IMR-90 (cell line): ENCODE results near the gene GALNT4. TPM values are rescaled to one million over a fixed set of nuclear protein-coding genes. Genes with fewer than 3 reads are reported as not detected.

Experiments used
- ATAC-seq: fragments of 200-7000 bp; cut with Tn5 transposase; 2 replicates; pipeline ENCODE4 v1.9.1; 2020; ENCODE audit warnings: low read depth, mild to moderate bottlenecking, moderate library complexity
- BruUV-seq: library from RNA; stranded (reverse); fragments of 400-500 nt; replicated peaks from 2 replicates; lab custom pipeline; 2021; lab: Mats Ljungman, UMichigan
- CTCF ChIA-PET: fragments of 300-600 bp; formaldehyde crosslinking; extraction: SDS; loops from one replicate; lab custom pipeline; 2021; ENCODE audit warnings: antibody characterized with exemption; lab: Yijun Ruan, JAX
- POLR2A ChIA-PET: fragments of 300-600 bp; sonication (Branson Sonifier 250); formaldehyde crosslinking; loops from one replicate; lab custom pipeline; 2022; ENCODE audit warnings: antibody characterized with exemption; ENCODE audit not compliant: unreplicated experiment; lab: Charles Lee
- DNase-seq: peaks from one replicate; pipeline ENCODE4 v3.0.0; 2013
- H2AFZ ChIP-seq: replicated peaks from 2 replicates; pipeline ENCODE3; 2013; ENCODE audit warnings: low read length, mild to moderate bottlenecking; ENCODE audit not compliant: poor library complexity
- H2AK5ac ChIP-seq: 2 replicates; pipeline ENCODE4 v1.6.1; 2013; ENCODE audit warnings: low read depth, low read length, inconsistent platforms
- H2AK9ac ChIP-seq: replicated peaks from 2 replicates; pipeline ENCODE3; 2013; ENCODE audit warnings: mild to moderate bottlenecking, low read depth, low read length, moderate library complexity; ENCODE audit not compliant: poor library complexity
- H2BK120ac ChIP-seq: 2 replicates; pipeline ENCODE4 v1.6.1; 2013; ENCODE audit warnings: low read depth, low read length, inconsistent platforms
- H2BK15ac ChIP-seq: 3 replicates; pipeline ENCODE4 v1.6.1; 2013; ENCODE audit warnings: low read depth, low read length, inconsistent platforms
- H2BK20ac ChIP-seq: 2 replicates; pipeline ENCODE4 v1.6.1; 2013; ENCODE audit warnings: low read depth, mild to moderate bottlenecking, inconsistent platforms, low read length, moderate library complexity
- H2BK5ac ChIP-seq: 2 replicates; pipeline ENCODE4 v1.6.1; 2013; ENCODE audit warnings: mild to moderate bottlenecking, low read depth, low read length, inconsistent platforms; ENCODE audit not compliant: poor library complexity, severe bottlenecking
- H3K14ac ChIP-seq: replicated peaks from 2 replicates; pipeline ENCODE4 v1.6.1; 2013; ENCODE audit warnings: low read depth, low read length, inconsistent platforms
- H3K18ac ChIP-seq: 2 replicates; pipeline ENCODE4 v1.6.1; 2013; ENCODE audit warnings: low read depth, low read length, control low read depth
- H3K23ac ChIP-seq: 2 replicates; pipeline ENCODE4 v1.6.1; 2013; ENCODE audit warnings: low read depth, low read length, inconsistent platforms
- H3K27ac ChIP-seq: 2 replicates; pipeline ENCODE4 v1.5.1; 2013; ENCODE audit warnings: mild to moderate bottlenecking, control low read depth, low read length; ENCODE audit not compliant: insufficient read depth
- H3K27me3 ChIP-seq: 2 replicates; pipeline ENCODE4 v1.6.1; 2013; ENCODE audit warnings: low read length; ENCODE audit not compliant: control insufficient read depth, insufficient read depth
- H3K36me3 ChIP-seq: 2 replicates; pipeline ENCODE4 v1.6.1; 2013; ENCODE audit warnings: low read length, mixed read lengths; ENCODE audit not compliant: control insufficient read depth, insufficient read depth
- H3K4ac ChIP-seq: 2 replicates; pipeline ENCODE4 v1.6.1; 2013; ENCODE audit warnings: low read depth, low read length, inconsistent platforms
- H3K4me1 ChIP-seq: 2 replicates; pipeline ENCODE4 v1.6.1; 2013; ENCODE audit warnings: low read length, mixed read lengths; ENCODE audit not compliant: control insufficient read depth, insufficient read depth
- H3K4me2 ChIP-seq: 2 replicates; pipeline ENCODE4 v1.6.1; 2013; ENCODE audit warnings: low read depth, mild to moderate bottlenecking, control low read depth, low read length, moderate library complexity
- H3K4me3 ChIP-seq: 2 replicates; pipeline ENCODE4 v1.5.1; 2013; ENCODE audit warnings: low read depth, mild to moderate bottlenecking, control low read depth, low read length, moderate library complexity; ENCODE audit not compliant: insufficient read depth
- H3K56ac ChIP-seq: 2 replicates; pipeline ENCODE4 v1.6.1; 2013; ENCODE audit warnings: low read length, inconsistent platforms; ENCODE audit not compliant: insufficient read depth; ENCODE audit errors: extremely low read depth
- H3K79me1 ChIP-seq, 2 experiments: 2 replicates each; pipeline ENCODE4 v1.6.1; 2013; ENCODE audit warnings: low read length in 2 of 2, inconsistent platforms in 1 of 2, low read depth in 1 of 2
- H3K9ac ChIP-seq: 2 replicates; pipeline ENCODE4 v1.6.1; 2013; ENCODE audit warnings: low read depth, low read length, control low read depth
- H3K9me1 ChIP-seq: 2 replicates; pipeline ENCODE4 v1.6.1; 2013; ENCODE audit warnings: low read length, inconsistent platforms; ENCODE audit not compliant: insufficient read depth
- H3K9me3 ChIP-seq: 2 replicates; pipeline ENCODE4 v1.6.1; 2013; ENCODE audit warnings: low read length; ENCODE audit not compliant: control insufficient read depth, insufficient read depth
- H4K20me1 ChIP-seq: 2 replicates; pipeline ENCODE4 v1.6.1; 2013; ENCODE audit warnings: low read length, inconsistent platforms; ENCODE audit not compliant: insufficient read depth
- H4K5ac ChIP-seq: 2 replicates; pipeline ENCODE4 v1.6.1; 2013; ENCODE audit warnings: mild to moderate bottlenecking, low read depth, low read length, control low read depth
- H4K8ac ChIP-seq, 2 experiments: 2 replicates each; pipeline ENCODE4 v1.6.1; 2013; ENCODE audit warnings: low read depth in 2 of 2, low read length in 2 of 2, control low read depth in 1 of 2, inconsistent platforms in 1 of 2
- H4K91ac ChIP-seq: 2 replicates; pipeline ENCODE4 v1.6.1; 2013; ENCODE audit warnings: low read depth, low read length, inconsistent platforms; ENCODE audit not compliant: insufficient read depth
- BHLHE40 ChIP-seq: fragments of 150-350 bp; IDR thresholded peaks from 2 replicates; pipeline ENCODE4 v1.6.1; 2016; ENCODE audit warnings: mild to moderate bottlenecking, low read depth, low read length
- NFE2L2 ChIP-seq: fragments of 150-350 bp; IDR thresholded peaks from 2 replicates; pipeline ENCODE4 v1.6.1; 2016; ENCODE audit warnings: low read depth, mild to moderate bottlenecking, low read length
- RFX5 ChIP-seq: IDR thresholded peaks from 2 replicates; pipeline ENCODE4 v1.8.0; 2012; ENCODE audit warnings: low read depth, mild to moderate bottlenecking, low read length, moderate library complexity
- SMC3 ChIP-seq: fragments of 150-350 bp; IDR thresholded peaks from 2 replicates; pipeline ENCODE4 v1.6.1; 2016; ENCODE audit warnings: low read depth, mild to moderate bottlenecking, antibody characterized with exemption, low read length, moderate library complexity
- WGBS, 2 experiments: methylation state at CpG; one replicate each; pipeline versions ENCODE4 v1.1.5 to v1.1.7; 2013; ENCODE audit warnings: missing lambda C conversion rate in 2 of 2; ENCODE audit not compliant: insufficient read length in 1 of 2; ENCODE audit errors: extremely low coverage in 2 of 2; 5-methylcytosine and 5-hydroxymethylcytosine counted together
- dilution Hi-C: fragments of 300-500 bp; cut with HindIII; formaldehyde crosslinking; loops from one replicate; pipeline ENCODE4 v1.14.3; 2018; ENCODE audit warnings: low sequenced_read_pairs; ENCODE audit not compliant: unreplicated experiment
- in situ Hi-C: fragments of 300-500 bp; cut with MboI; formaldehyde crosslinking; loops from 3 replicates; pipeline ENCODE4 v1.14.3; 2019; ENCODE audit warnings: low sequenced_read_pairs, inconsistent platforms, mixed read lengths
- intact Hi-C: fragments of 100-400 bp; cut with micrococcal nuclease; formaldehyde crosslinking; loops from 2 replicates; pipeline ENCODE4 v1.10.0; 2022
- polyA plus RNA-seq, 3 experiments: library from polyadenylated mRNA; depleted of rRNA; stranded (reverse); fragments of >200 nt; gene quantifications; 2 replicates each; pipeline ENCODE4 v1.2.3, GENCODE V29; 2012; ENCODE audit warnings: low replicate concordance in 1 of 3
- total RNA-seq: library from RNA; depleted of rRNA; stranded (reverse); fragments of >200 nt; gene quantifications from 2 replicates; pipeline ENCODE4 v1.2.3, GENCODE V29; 2012

Gene GALNT4
- total and polyA plus RNA-seq, 2 of the 4 experiments (the other 2 are of a cell fraction) = 2.6 to 9.0 TPM

DNA sequence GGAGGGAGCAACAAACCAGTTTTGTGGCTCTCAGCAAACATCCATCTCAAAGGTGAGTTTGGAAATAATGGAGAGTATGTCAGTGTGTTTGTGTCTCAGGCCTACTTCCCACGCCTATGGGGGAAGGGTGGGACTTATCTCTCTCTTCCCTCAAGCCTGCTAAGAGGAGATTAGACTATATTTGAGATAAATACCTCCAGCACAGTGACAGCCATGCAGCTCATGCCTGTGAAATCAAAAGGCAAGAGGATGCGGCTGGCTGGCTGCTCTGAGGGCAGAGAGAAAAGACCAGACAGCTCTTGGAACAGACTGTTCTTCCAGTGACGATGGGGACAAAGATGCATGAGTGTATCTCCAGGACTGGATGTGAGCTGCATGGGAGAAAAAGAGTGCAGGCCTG lies 16.0 kb upstream of the GALNT4 start:
- CTCF ChIA-PET = no interaction called here

More for the DNA sequence above, 16.0 kb upstream of the GALNT4 start:
- H4K8ac ChIP-seq = no peak overlapping the region
- no peak overlapping the region for H3K18ac ChIP-seq
- H3K36me3 ChIP-seq = no peaks in the 10 kb centered on the region
- H3K4me3 ChIP-seq = no peak overlapping the region
- in situ Hi-C loops (loop anchor here (5.0 to 10.0 kb wide), 3 partner anchors 164 to 1394 kb away; partner anchors contain the start of gene ATP2B1), intact Hi-C loops (loop anchor here (5.0 to 10.0 kb wide), 4 partner anchors 152 to 1364 kb away; no protein-coding TSS in a partner anchor), dilution Hi-C loops (no loop called here)
- H4K20me1 ChIP-seq = no peaks in the 10 kb centered on the region
- no peak overlapping the region for H3K23ac ChIP-seq
- H3K14ac ChIP-seq = no peak overlapping the region
- no peak overlapping the region for H2BK5ac ChIP-seq
- no peaks in the 10 kb centered on the region for H3K27me3 ChIP-seq
- H3K9me3 ChIP-seq = no peaks in the 10 kb centered on the region
- H3K4me1 ChIP-seq = no peaks in the 10 kb centered on the region
- no peak overlapping the region for H2AFZ ChIP-seq
- no peak overlapping the region for H2AK5ac ChIP-seq
- H3K56ac ChIP-seq = no peak overlapping the region
- WGBS, 2 experiments = 50% methylated on average over 1 of the region's 3 CpGs; no CpG with 5 or more reads in 1 of the 2 experiments
- TF ChIP-seq BHLHE40 (no peak), SMC3 (no peak), RFX5 (no peak), NFE2L2 (no peak)
- BruUV-seq = no TSS peak
- no peak overlapping the region for H3K27ac ChIP-seq
- no peak overlapping the region for H2BK120ac ChIP-seq
- ATAC-seq (no peak), DNase-seq (no peak)
- H3K9ac ChIP-seq = no peak overlapping the region
- no peak overlapping the region for H3K4ac ChIP-seq
- H2AK9ac ChIP-seq = no peak overlapping the region
- H2BK20ac ChIP-seq = no peak overlapping the region
- POLR2A ChIA-PET = interaction anchor here (0.5 kb wide), 1 partner anchor 1138 kb away, joined by 3 read pairs; no protein-coding TSS in a partner anchor
- H4K5ac ChIP-seq = no peak overlapping the region
- H3K9me1 ChIP-seq = peaks cover 5% of the 10 kb centered on the region; the same call in 1 of the 2 replicates
- no peak overlapping the region for H3K4me2 ChIP-seq
- H2BK15ac ChIP-seq = no peak overlapping the region
- H3K79me1 ChIP-seq = no peaks in the 10 kb centered on the region
- H4K91ac ChIP-seq = no peak overlapping the region
